Activated gamma-delta T cell (primary cell): ENCODE data around the gene FOXS1.
A peak's percentile ranks its signal among the peaks of the same experiment; 100 is the strongest.
"Not testable (repeated sequence)": the region's sequence is repeated elsewhere in the genome, so short reads cannot be mapped to it uniquely, and the experiment has no call there.

Experiments used
- DNase-seq: peaks from one replicate; lab custom pipeline; 2025; lab: John Stamatoyannopoulos, UW

FOXS1 gene

GRCh38 chr20:31823360-31824124 lies 21.9 kb downstream of the FOXS1 start:
- DNase-seq, result no peak

DNA sequence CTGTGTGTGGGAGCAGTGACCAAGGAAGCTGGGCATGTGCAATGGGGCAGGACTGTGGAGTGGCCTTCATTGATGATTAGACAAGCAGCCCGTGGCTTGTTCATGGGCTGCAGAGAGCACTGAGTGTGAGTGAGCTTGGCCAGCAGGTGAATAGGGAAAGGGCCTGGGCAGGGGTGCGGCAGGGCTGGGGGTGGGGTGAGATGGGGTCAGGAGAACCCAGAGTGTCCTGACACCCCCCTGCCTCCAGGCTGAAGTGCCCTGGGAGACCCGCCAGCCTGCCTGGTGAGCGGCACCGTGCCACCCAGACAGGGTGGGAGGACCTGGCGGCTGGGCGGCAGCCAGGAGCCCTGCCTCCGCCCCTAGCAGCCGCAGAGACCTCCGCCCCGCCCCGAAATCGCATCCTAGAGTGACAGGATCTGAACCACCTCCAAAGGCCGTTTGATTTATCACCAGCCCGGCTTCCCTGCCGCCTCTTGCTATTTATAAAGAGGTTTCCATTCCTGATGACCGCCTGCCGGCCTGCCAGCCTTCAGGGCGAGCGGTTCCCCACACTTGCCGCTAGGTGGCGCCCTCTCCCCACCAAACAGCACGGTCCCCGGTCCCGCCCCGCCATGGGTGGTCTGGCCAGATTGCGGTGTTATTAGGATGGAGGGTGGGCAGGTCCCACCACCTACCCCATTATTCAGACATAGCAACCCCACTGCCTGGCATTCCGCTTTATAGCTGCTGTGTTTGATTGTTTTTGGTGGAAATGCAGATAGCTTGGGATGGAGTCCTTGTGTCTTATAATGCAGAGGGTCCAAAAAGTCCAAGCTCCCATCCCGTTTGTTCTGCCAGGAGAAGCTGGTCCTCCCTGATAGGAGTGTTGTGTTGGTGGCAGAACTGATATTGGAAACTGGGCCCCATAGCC lies 22.7 kb downstream of the FOXS1 start:
- DNase-seq, result peak; percentile 33

GRCh38 chr20:31821427-31821826 lies 24.0 kb downstream of the FOXS1 start:
- no peak for DNase-seq

GRCh38 chr20:31820228-31820627 lies 25.2 kb downstream of the FOXS1 start:
- DNase-seq, result no peak

DNA sequence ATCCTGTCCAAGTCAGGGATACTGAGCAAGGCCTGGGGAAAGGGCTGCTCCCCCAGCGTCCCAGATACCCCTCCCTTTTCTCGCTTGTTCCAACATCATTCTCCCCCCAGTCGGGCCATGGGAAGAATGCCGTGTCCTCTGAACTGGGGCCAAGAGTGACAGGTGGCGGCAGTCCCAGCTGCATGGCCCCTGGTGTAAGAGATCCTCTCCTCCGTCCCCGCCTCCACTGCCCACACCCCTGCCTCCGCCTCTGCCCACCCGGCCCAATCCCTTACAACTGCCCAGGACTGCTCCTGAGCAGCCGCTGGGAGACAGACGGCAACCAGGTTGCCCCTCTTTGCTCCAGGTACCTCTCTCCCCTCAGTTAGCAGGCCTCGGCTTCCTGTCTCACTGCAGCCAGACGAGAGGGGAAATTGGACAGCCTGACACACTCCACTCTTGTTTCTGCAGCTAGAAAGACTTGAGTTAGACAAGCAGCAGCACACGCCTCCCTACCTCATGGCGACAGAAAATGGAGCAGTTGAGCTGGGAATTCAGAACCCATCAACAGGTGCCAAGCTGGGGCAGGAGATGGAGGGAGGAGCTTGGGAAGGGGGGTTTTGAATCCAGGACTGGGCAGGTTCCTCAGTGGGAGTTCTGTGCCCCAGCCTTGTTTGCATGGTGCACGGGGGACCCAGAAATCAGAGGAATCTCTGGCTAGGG lies 26.2 kb downstream of the FOXS1 start, which contains the start of gene MYLK2:
TSS of gene MYLK2 (plus strand) at position 274 of the 702 bp plus-strand sequence. CDS start at position 499, 225 bp downstream.
- no peak for DNase-seq

DNA sequence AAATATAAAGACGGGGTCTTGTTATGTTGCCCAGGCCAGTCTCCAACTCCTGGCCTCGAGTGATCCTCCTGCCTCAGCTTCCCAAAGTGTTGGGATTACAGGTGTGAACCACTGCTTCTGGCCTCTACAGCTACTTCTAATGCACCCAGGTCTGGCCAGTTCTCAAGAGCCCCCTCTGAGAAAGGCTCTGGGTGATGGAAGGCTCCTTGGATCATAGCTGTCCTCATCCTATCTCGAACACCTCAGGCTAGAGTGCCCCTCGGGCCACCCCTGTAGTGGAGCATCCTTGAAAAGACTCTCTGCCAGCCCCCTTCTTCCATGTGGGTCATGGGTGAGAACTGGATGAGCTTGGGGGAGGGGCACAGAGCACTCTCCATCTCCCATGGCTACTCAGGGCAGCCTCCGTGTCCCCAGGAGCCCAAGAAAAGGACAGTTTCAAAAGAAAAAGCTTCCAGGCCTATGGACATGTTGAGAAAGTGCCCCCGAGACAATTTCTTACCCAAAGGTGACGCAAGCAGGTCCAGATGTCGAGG lies 27.0 kb downstream of the FOXS1 start:
- DNase-seq, result no peak

DNA sequence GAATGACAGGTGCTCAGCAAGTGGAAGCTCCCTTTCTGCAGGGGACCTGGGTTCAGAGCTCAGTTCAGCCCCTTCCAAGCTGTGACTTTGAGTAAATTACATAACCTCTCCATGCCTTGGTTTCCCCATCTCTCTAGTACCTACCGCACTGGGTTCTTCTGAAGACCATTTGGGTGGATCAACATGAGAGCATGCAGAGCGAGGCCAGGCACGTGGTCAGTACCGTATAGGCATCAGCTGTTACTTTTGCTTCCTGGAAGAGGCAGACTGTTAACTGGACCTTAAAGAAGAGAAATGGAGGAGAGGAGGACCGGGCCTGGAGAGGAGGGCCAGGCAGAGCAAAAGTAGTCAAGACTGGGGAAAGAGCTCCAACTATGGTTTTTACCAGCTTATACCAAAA lies 27.9 kb downstream of the FOXS1 start:
- no peak for DNase-seq

- no peak for DNase-seq
Observed at GRCh38 chr20:31816221-31816620, 29.2 kb downstream of the FOXS1 start.

- no peak for DNase-seq
Observed at GRCh38 chr20:31815408-31816188, 29.8 kb downstream of the FOXS1 start.

- DNase-seq, result not testable (repeated sequence)
Observed at GRCh38 chr20:31814142-31814541, 31.3 kb downstream of the FOXS1 start.

GRCh38 chr20:31813611-31814010 lies 31.8 kb downstream of the FOXS1 start:
- no peak for DNase-seq

GRCh38 chr20:31811796-31812728 lies 33.3 kb downstream of the FOXS1 start:
- DNase-seq, result no peak

DNA sequence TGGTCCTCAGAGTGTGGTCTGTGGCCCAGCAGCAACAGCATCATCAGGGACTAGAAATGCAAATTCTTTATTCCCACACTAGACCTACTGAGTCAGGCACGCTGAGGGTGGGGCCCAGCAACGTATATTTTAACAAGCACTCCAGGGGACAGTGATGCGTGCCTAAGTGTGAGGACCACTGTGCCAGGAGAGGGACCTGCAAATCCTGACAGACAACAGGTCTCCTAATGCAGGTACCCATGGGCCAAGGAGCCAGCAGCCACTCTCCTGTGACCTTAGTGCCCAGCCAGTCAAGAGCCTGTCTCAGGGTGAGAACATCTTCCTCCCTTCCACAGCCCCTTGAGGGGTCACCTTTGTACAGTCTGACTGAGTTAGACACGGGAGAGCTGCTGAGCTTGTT lies 34.2 kb downstream of the FOXS1 start:
- DNase-seq, result no peak

GRCh38 chr20:31809661-31810060 lies 35.7 kb downstream of the FOXS1 start:
- no peak for DNase-seq

GRCh38 chr20:31808481-31808880 lies 36.9 kb downstream of the FOXS1 start:
- no peak for DNase-seq

DNA sequence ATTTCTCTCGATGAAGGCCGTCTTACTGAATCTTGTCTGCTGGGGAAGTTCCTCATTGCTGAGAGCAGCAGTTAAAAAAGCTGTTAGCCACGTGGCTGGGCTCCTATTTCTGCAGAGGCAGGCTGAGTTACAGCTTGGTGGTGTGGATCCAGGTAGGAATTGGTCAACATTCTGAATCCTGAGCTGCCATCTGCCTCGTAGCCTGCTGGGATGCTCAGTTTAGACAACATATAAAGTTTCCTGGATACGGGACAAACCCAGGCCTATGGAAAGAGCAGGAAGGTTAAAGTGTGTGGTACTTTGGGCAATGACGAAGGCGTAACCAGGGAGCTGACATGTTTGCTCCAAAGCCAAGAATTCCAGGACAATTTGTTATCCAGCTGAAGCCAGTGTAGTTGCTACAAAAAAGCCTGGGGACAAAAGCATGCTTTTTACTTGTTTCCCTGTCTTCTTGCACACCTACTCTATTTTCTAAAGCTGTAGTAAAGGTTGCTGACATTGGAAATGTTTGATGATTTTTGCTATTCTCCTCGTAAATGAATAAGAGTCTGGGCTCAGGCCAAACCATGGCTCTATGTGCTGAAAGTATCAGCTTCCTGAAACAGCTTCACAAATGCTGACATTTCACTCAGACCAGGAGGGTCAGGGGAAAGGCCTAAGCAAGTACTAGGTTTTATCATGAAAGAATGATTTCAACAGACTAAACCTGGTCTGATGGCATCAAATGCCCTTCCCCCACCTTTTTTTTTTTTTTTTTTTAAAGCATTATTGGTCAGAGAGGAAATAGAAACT lies 38.6 kb downstream of the FOXS1 start:
- DNase-seq, result no peak

GRCh38 chr20:31803552-31804291 lies 41.7 kb downstream of the FOXS1 start:
- DNase-seq, result no peak

DNA sequence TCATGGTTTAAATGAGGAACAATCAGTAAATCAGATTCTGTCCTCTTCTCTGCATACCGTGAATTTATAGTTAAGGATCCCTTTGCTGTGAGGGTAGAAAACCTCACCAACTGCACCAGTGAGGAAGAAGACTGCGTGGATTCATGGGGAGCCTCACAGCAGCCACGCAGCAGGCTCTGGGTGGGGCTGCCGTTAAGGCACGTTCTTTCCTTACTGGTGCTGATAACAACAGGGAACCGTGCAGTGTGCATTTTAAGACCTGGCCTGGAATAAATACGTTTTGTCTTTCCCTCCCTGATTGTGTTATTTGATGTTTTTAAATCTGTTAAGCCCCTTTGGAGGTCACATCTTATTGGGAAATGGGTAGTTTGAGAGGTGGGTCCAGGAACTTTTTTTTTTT lies 43.9 kb downstream of the FOXS1 start:
- no peak for DNase-seq

DNA sequence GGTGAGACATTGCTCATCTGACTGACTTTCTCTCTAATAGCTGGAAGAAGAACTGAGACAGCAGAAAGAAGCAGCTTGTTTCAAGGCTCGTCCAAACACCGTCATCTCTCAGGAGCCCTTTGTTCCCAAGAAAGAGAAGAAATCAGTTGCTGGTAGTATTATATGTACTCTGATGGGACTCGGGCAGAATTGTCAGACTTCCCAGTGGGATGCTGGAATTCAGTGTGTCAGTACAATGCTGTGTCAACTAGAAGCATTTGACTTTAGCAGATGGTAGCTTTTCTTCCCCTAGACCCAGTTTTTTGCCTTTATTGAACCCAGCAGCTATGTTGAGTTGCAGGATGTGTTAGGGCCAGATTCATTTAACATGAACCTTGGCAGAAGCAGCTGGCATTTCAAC lies 48.0 kb downstream of the FOXS1 start:
- DNase-seq, result no peak
